Lung (tissue), 12 donors: Measurements from ENCODE around the gene SSNA1. TPM values are rescaled to one million over a fixed set of nuclear protein-coding genes. Genes with fewer than 3 reads are reported as not detected.

ENCODE experiments used
- ATAC-seq: fragments of 200-7000 bp; cut with Tn5 transposase; one replicate; pipeline ENCODE4 v1.9.1; 2020; ENCODE audit warnings: moderate number of reproducible peaks; ENCODE audit not compliant: insufficient read depth, low FRiP score
- DNase-seq, 3 donors: peaks; one replicate each; pipeline ENCODE4 v3.0.0-alpha.2; 2013 to 2017
- H3K27ac ChIP-seq, 2 donors: one replicate each; pipeline ENCODE4 v1.5.1; 2013; ENCODE audit warnings: mild to moderate bottlenecking in 2 of 2, moderate library complexity in 2 of 2, control low read depth in 1 of 2, inconsistent platforms in 1 of 2, low read depth in 1 of 2, low read length in 1 of 2
- H3K27me3 ChIP-seq, 3 donors: one replicate each; pipeline ENCODE4 v1.5.1; 2013; ENCODE audit warnings: low read length in 2 of 3; ENCODE audit not compliant: control insufficient read depth in 3 of 3, insufficient read depth in 3 of 3
- H3K36me3 ChIP-seq, 4 donors: one replicate each; pipeline ENCODE4 v1.5.1; 2013; ENCODE audit warnings: low read length in 4 of 4, mild to moderate bottlenecking in 1 of 4, moderate library complexity in 1 of 4; ENCODE audit not compliant: control insufficient read depth in 4 of 4, insufficient read depth in 4 of 4
- H3K4me1 ChIP-seq, 5 donors: one replicate each; pipeline ENCODE4 v1.5.1; 2013; ENCODE audit warnings: low read length in 5 of 5, mild to moderate bottlenecking in 2 of 5, moderate library complexity in 1 of 5; ENCODE audit not compliant: control insufficient read depth in 5 of 5, insufficient read depth in 5 of 5
- H3K4me3 ChIP-seq: one replicate; pipeline ENCODE4 v1.5.1; 2013; ENCODE audit warnings: mild to moderate bottlenecking, control low read depth, moderate library complexity
- H3K9ac ChIP-seq, 2 donors: one replicate each; pipeline ENCODE4 v1.5.1; 2013; ENCODE audit warnings: low read length in 2 of 2, control low read depth in 1 of 2; ENCODE audit not compliant: insufficient read depth in 1 of 2
- H3K9me3 ChIP-seq, 4 donors: one replicate each; pipeline ENCODE4 v1.5.1; 2013; ENCODE audit warnings: low read length in 3 of 4, mild to moderate bottlenecking in 1 of 4, moderate library complexity in 1 of 4; ENCODE audit not compliant: control insufficient read depth in 4 of 4, insufficient read depth in 3 of 4
- WGBS, 2 donors: extraction: QIAGEN DNeasy Blood & Tissue Kit; methylation state at CpG; one replicate each; pipeline ENCODE4 v1.1.7; 2013; 5-methylcytosine and 5-hydroxymethylcytosine counted together
- polyA plus RNA-seq, 2 donors: library from polyadenylated mRNA; stranded (reverse); fragments of 200-250 nt; gene quantifications; one replicate each; pipeline ENCODE4 v1.2.1, GENCODE V29; 2013
- total RNA-seq, 2 donors: library from RNA; depleted of rRNA in 1 of 2; stranded (reverse); fragments of >200 nt in 1 of 2; gene quantifications; one replicate each; pipeline ENCODE4 v1.2.1, GENCODE V29; 2014 to 2021
- TF ChIP-seq, protein P1 (sequence below): IDR thresholded peaks from 2 replicates; pipeline ENCODE4 v1.5.1; 2012; ENCODE audit warnings: mild to moderate bottlenecking; ENCODE audit errors: control extremely low read depth, extremely low read depth
- donor health status: control.
- donor health status: control.
- donor health status: Bipolar disorder and iron deficiency.
- donor health status: healthy.
- donor health status: DM: yes; HTN: yes; CAD: no.

The SSNA1 gene
- total and polyA plus RNA-seq, 4 donors, result 40.8 to 144 (median 101) TPM

DNA sequence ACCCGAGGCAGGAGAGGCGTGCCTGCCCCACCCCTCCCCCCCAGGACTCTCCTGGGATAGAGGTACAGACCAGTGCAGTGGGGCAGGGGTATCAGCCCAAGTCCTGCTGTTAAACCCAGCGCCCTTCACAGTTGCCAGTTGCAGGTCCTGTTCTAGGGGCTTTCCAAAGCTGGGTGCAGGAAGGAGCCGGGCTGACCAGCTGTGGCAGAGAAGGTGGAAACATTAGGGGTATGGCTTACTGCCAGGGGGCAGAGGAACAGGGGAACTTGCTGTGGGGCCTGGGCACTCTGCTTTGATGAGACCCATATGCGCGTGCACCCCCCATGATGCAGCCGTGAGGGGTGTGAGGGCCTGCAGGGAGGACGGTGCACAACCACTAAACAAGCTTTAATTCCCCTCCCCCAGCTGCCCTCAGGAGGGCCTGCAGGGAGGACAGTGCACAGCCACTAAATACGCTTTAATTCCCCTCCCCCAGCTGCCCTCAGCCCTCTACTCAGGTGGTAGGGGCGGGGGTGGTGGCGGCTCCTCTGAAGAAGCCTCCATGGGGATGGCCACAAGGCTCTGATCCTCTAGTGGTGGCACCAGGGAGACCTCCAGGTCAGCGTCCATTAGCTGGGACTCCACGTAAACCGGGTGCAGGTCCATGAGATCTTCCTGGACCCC is 17.9 kb upstream of the SSNA1 start:
- no peak overlapping the region for H3K27ac ChIP-seq
- ATAC-seq (no peak), DNase-seq (no peak)
- H3K4me3 ChIP-seq, result no peak overlapping the region
- TF ChIP-seq, protein P1, sequence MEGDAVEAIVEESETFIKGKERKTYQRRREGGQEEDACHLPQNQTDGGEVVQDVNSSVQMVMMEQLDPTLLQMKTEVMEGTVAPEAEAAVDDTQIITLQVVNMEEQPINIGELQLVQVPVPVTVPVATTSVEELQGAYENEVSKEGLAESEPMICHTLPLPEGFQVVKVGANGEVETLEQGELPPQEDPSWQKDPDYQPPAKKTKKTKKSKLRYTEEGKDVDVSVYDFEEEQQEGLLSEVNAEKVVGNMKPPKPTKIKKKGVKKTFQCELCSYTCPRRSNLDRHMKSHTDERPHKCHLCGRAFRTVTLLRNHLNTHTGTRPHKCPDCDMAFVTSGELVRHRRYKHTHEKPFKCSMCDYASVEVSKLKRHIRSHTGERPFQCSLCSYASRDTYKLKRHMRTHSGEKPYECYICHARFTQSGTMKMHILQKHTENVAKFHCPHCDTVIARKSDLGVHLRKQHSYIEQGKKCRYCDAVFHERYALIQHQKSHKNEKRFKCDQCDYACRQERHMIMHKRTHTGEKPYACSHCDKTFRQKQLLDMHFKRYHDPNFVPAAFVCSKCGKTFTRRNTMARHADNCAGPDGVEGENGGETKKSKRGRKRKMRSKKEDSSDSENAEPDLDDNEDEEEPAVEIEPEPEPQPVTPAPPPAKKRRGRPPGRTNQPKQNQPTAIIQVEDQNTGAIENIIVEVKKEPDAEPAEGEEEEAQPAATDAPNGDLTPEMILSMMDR, result no peak
- no peaks in the 10 kb centered on the region for H3K9me3 ChIP-seq
- no peaks in the 10 kb centered on the region for H3K36me3 ChIP-seq
- 44 to 54% methylated on average over 14 of the region's 14 CpGs for WGBS, 2 donors
- no peak overlapping the region for H3K9ac ChIP-seq
- peaks cover 6 to 30% (median 18%) of the 10 kb centered on the region in 3 donors for H3K27me3 ChIP-seq
- peaks cover 0 to 21% (median 0%) of the 10 kb centered on the region in 5 donors for H3K4me1 ChIP-seq

DNA sequence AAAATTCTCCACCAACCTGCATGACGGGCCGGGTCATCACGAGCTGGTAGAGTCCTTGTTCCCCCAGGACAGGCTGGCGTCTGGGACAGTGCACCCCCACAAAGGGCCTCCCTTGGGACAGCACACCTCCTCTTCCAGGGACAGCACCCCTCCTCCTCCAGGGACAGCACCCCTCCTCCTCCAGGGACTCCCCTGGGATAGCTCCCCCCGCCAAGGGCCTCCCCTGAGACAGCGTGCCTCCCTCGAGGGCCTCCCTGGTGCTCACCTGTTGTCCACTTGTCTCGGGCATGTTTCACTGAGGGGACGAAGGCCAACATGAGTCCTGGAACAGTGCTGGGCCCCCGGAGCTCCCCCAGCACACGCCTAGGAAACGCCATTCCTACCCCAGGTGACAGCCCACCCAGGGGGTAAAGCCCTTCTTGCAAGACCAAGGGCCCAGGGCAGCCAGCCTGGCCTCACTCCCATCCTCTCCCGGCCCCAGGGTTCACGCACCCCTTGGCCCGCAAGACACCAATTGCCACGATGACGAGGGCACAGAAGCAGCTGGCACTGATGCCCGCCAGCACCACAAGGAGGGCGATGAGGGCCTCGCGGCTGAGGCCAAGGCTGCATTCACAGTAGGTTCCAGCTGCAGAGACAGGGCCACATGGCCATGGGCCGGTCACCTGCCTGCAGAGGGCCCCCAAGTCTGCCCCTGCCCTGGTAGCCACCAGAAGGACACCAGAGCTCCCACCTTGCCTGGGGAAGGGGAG is 17.2 kb upstream of the SSNA1 start:
- WGBS, 2 donors, result 81 to 87% methylated on average over 22 of the region's 22 CpGs
- H3K9ac ChIP-seq, result no peak overlapping the region
- no peak for ATAC-seq
- no peaks in the 10 kb centered on the region for H3K9me3 ChIP-seq
- TF ChIP-seq, protein P1, result no peak
- no peak overlapping the region for H3K4me3 ChIP-seq
- peaks cover 0 to 25% (median 17%) of the 10 kb centered on the region in 3 donors for H3K27me3 ChIP-seq
- peaks cover 0 to 21% (median 0%) of the 10 kb centered on the region in 5 donors for H3K4me1 ChIP-seq
- no peaks in the 10 kb centered on the region for H3K36me3 ChIP-seq
- H3K27ac ChIP-seq, result no peak overlapping the region
- no peak for DNase-seq

DNA sequence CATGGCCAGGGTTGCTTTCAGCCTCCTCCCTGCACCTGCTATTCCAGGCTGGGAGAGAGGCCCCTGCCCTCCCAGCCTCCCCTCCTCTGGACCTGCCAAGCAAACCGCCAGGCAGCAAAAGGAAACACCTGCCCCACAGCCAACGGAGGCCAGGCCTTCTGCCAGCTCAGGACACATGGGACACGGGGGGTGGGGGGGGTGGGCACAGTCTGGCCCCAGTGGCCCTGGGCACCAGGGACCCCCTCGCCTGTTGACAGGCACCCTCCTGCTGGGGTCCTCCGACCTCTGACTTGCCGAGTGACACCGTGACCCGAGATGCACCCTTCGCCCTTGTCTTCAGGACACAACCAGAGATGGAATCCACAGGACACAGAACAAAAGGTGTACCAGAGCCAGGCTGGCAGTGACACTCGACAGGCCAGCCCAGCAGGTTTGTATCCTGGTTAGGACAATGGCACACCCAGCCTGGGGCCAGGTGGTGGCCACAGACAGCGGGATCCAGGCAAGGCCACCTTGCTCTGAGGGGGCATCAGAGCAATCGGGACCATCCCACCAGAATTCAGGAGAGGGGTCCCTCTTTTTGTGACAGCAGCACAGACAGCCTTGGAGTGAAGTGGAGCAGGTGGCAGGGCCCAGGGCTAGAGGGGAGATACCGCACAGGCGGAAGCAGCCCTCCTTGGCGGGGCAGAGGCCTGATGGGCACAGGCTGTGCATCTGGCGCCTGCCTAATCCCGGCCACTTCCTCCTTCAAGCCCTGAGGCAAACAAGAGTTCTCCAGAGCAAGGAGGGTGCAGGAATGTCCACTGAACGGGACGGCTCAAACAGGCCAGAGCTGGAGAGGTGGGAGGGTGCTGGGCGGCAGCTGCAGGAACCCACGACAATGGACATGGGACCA is 15.3 kb upstream of the SSNA1 start:
- no peaks in the 10 kb centered on the region for H3K9me3 ChIP-seq
- TF ChIP-seq, protein P1, result no peak
- H3K9ac ChIP-seq, result no peak overlapping the region
- H3K27me3 ChIP-seq, result peaks cover 0 to 11% (median 10%) of the 10 kb centered on the region in 3 donors
- no peak overlapping the region for H3K4me3 ChIP-seq
- H3K4me1 ChIP-seq, result peaks cover 0 to 19% (median 0%) of the 10 kb centered on the region in 5 donors
- no peak overlapping the region for H3K27ac ChIP-seq
- no peak for DNase-seq
- WGBS, 2 donors, result 37 to 49% methylated on average over 20 to 21 of the region's 21 CpGs
- ATAC-seq, result no peak
- H3K36me3 ChIP-seq, result peaks cover 0 to 10% (median 0%) of the 10 kb centered on the region in 4 donors
